ENCODE data around the gene OSBPL9. TPM values are rescaled to one million over a fixed set of nuclear protein-coding genes. Genes with fewer than 3 reads are reported as not detected.

Gene OSBPL9
- polyA plus RNA-seq, 1 donor (not counting 4 experiments of a cell fraction or from before 2014, with no cell fraction given) = 62.7 TPM

DNA sequence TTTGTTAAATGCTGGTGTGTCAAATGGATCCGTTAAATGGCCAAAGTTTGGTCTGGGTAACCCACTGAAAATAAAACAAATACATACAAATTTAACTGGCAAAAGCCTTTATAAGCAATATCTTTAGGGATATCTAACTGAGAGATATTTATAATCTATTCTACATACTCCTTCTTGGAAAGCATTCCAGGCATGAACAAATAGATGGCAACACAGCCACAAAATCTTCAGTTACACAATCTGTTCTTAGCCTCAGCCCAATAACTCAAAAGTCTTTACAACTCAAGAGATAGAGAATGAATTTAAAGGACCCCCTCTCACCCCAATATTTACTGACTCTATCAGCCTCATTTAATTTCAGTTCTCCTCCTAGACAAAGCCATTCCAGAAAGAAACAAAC is 202.9 kb downstream of the OSBPL9 start:
- TF ChIP-seq EZH2 (IDR thresholded peaks at IDR 0.05; ENCODE audit: low read length) = no peak
- TF ChIP-seq, protein P1, sequence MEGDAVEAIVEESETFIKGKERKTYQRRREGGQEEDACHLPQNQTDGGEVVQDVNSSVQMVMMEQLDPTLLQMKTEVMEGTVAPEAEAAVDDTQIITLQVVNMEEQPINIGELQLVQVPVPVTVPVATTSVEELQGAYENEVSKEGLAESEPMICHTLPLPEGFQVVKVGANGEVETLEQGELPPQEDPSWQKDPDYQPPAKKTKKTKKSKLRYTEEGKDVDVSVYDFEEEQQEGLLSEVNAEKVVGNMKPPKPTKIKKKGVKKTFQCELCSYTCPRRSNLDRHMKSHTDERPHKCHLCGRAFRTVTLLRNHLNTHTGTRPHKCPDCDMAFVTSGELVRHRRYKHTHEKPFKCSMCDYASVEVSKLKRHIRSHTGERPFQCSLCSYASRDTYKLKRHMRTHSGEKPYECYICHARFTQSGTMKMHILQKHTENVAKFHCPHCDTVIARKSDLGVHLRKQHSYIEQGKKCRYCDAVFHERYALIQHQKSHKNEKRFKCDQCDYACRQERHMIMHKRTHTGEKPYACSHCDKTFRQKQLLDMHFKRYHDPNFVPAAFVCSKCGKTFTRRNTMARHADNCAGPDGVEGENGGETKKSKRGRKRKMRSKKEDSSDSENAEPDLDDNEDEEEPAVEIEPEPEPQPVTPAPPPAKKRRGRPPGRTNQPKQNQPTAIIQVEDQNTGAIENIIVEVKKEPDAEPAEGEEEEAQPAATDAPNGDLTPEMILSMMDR (optimal IDR thresholded peaks at IDR 0.05 in 1 of 3, IDR thresholded peaks at IDR 0.05 in 1 of 3, conservative IDR thresholded peaks at IDR 0.05 in 1 of 3; ENCODE audit: extremely low read depth in 1 of 3, insufficient read depth in 2 of 3, low read length in 3 of 3) = no peak
- no peaks in the 10 kb centered on the region for H3K9me3 ChIP-seq (ENCODE audit: control insufficient read depth, low read depth, low read length)
- H3K79me2 ChIP-seq (ENCODE audit: control insufficient read depth, insufficient read depth, low read length) = no peaks in the 10 kb centered on the region
- dilution Hi-C loops (cut with MboI; ENCODE audit: extremely low pct_ligation_motif_present, low sequenced_read_pairs) = no loop called here
- DNase-seq (ENCODE audit: low read depth, low spot score) (no peak), FAIRE-seq (no peak)
- no peak overlapping the region for H3K27ac ChIP-seq (ENCODE audit: control insufficient read depth, insufficient read depth, low read length)
- H4K20me1 ChIP-seq (ENCODE audit: control insufficient read depth, extremely low read depth, insufficient read depth, low read length) = no peaks in the 10 kb centered on the region
- no peaks in the 10 kb centered on the region for H3K4me1 ChIP-seq (ENCODE audit: control insufficient read depth, extremely low read depth, insufficient read depth, low read length)
- H3K9ac ChIP-seq (ENCODE audit: control insufficient read depth, extremely low read depth, insufficient read depth, low read length) = no peak overlapping the region
- H3K4me3 ChIP-seq (ENCODE audit: control insufficient read depth in 2 of 3, extremely low read depth in 1 of 3, insufficient read depth in 2 of 3, low read depth in 1 of 3, low read length in 3 of 3) = no peak overlapping the region
- H3K36me3 ChIP-seq (ENCODE audit: control insufficient read depth in 2 of 2, extremely low read depth in 1 of 2, insufficient read depth in 2 of 2, low read length in 2 of 2) = peaks cover 3 to 12% of the 10 kb centered on the region in 2 experiments
- no peaks in the 10 kb centered on the region for H3K27me3 ChIP-seq (ENCODE audit: control insufficient read depth, extremely low read depth, insufficient read depth, low read length)
- H3K9me1 ChIP-seq (ENCODE audit: control insufficient read depth, extremely low read depth, insufficient read depth, low read length) = no peaks in the 10 kb centered on the region
- H3K4me2 ChIP-seq (ENCODE audit: control insufficient read depth, extremely low read depth, insufficient read depth, low read depth, low read length) = no peak overlapping the region
- H2AFZ ChIP-seq (ENCODE audit: control insufficient read depth, low read length) = no peak overlapping the region

DNA sequence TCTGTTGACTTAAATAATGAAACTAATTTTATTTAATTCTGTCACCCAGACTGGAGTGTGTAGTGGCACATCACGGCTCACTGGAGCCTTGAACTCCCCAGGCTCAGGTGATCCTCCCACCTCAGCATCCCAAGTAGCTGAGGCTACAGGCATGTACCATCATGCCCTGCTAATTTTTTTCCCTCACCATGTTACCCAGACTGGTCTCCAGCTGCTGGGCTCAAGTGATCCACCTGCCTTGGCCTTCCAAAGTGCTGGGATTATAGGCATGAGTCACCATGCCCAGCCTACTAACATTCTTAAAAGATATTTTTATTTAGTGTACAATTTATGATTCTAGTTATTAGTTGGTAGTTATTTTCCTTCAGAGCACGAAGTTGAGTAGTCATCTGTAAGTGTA is 212.2 kb downstream of the OSBPL9 start:
- H3K27me3 ChIP-seq (ENCODE audit: control insufficient read depth, extremely low read depth, insufficient read depth, low read length) = no peaks in the 10 kb centered on the region
- H3K4me3 ChIP-seq (ENCODE audit: control insufficient read depth in 2 of 3, extremely low read depth in 1 of 3, insufficient read depth in 2 of 3, low read depth in 1 of 3, low read length in 3 of 3) = no peak overlapping the region
- H3K27ac ChIP-seq (ENCODE audit: control insufficient read depth, insufficient read depth, low read length) = no peak overlapping the region
- no peaks in the 10 kb centered on the region for H3K79me2 ChIP-seq (ENCODE audit: control insufficient read depth, insufficient read depth, low read length)
- H2AFZ ChIP-seq (ENCODE audit: control insufficient read depth, low read length) = no peak overlapping the region
- peaks cover 4 to 11% of the 10 kb centered on the region in 2 experiments for H3K36me3 ChIP-seq (ENCODE audit: control insufficient read depth in 2 of 2, extremely low read depth in 1 of 2, insufficient read depth in 2 of 2, low read length in 2 of 2)
- H3K9me3 ChIP-seq (ENCODE audit: control insufficient read depth, low read depth, low read length) = no peaks in the 10 kb centered on the region
- peak; percentile 33 for DNase-seq (ENCODE audit: low read depth, low spot score)
- peaks cover 5% of the 10 kb centered on the region for H3K4me1 ChIP-seq (ENCODE audit: control insufficient read depth, extremely low read depth, insufficient read depth, low read length)
- no peaks in the 10 kb centered on the region for H4K20me1 ChIP-seq (ENCODE audit: control insufficient read depth, extremely low read depth, insufficient read depth, low read length)
- no peak overlapping the region for H3K4me2 ChIP-seq (ENCODE audit: control insufficient read depth, extremely low read depth, insufficient read depth, low read depth, low read length)
- TF ChIP-seq, protein P1 (optimal IDR thresholded peaks at IDR 0.05 in 1 of 3, IDR thresholded peaks at IDR 0.05 in 1 of 3, conservative IDR thresholded peaks at IDR 0.05 in 1 of 3; ENCODE audit: extremely low read depth in 1 of 3, insufficient read depth in 2 of 3, low read length in 3 of 3) = no peak
- no peak for TF ChIP-seq EZH2 (IDR thresholded peaks at IDR 0.05; ENCODE audit: low read length)
- dilution Hi-C loops (cut with MboI; ENCODE audit: extremely low pct_ligation_motif_present, low sequenced_read_pairs) = no loop called here
- H3K9me1 ChIP-seq (ENCODE audit: control insufficient read depth, extremely low read depth, insufficient read depth, low read length) = no peaks in the 10 kb centered on the region
- H3K9ac ChIP-seq (ENCODE audit: control insufficient read depth, extremely low read depth, insufficient read depth, low read length) = no peak overlapping the region
- FAIRE-seq = peak; percentile 86

Data from keratinocyte (primary cell).